ENCODE measurements around the gene FPR3. TPM values are rescaled to one million over a fixed set of nuclear protein-coding genes. Genes with fewer than 3 reads are reported as not detected.

The FPR3 gene
- total and polyA plus RNA-seq, 2 donors (not counting 3 experiments of a cell fraction or from before 2014, with no cell fraction given) = not detected

DNA sequence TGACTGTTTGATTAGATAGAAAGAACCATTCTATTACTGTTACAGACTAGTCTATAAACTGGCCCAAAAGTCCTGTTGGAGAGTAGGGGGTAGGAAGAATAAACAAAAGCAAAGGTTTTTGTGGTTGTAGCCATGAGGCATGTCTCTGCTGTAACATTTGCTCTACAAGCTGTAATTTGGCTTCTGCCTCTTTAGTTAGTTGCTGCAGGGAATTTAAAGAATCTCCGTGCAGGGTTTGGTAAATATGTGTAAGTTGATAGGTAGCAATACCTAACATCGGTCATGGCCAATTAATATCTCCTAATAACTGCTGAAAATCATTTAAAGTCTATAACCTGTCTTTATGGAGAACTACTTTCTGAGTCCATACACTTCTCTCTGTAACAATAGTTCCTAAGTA lies 13.0 kb downstream of the FPR3 start:
- Histone ChIP-seq H3K4me1 (ENCODE audit: control insufficient read depth, extremely low read depth, insufficient read depth, low read length) (no peaks in the 10 kb centered on the region), H3K4me2 (ENCODE audit: insufficient read depth, low read length) (no peak overlapping the region), H3K4me3 (replicated peaks in 1 of 3; ENCODE audit: insufficient read depth in 1 of 3, low read depth in 1 of 3, low read length in 3 of 3) (no peak overlapping the region), H3K36me3 (ENCODE audit: control insufficient read depth in 2 of 2, extremely low read depth in 1 of 2, insufficient read depth in 2 of 2, low read length in 2 of 2) (no peaks in the 10 kb centered on the region), H3K9me1 (replicated peaks; ENCODE audit: control insufficient read depth, extremely low read depth, insufficient read depth, low read length) (no peaks in the 10 kb centered on the region), H3K27me3 (ENCODE audit: control insufficient read depth in 2 of 2, insufficient read depth in 2 of 2, low read length in 2 of 2) (no peaks in the 10 kb centered on the region), H2AFZ (ENCODE audit: low read depth, low read length) (no peak overlapping the region), H3K79me2 (ENCODE audit: control insufficient read depth, insufficient read depth, low read length) (no peaks in the 10 kb centered on the region), H3K9ac (replicated peaks; ENCODE audit: extremely low read depth, insufficient read depth, low read length) (no peak overlapping the region), H3K9me3 (replicated peaks; ENCODE audit: control insufficient read depth, insufficient read depth, low read length) (no peaks in the 10 kb centered on the region), H3K27ac (ENCODE audit: insufficient read depth, low read depth, low read length) (no peak overlapping the region), H4K20me1 (replicated peaks; ENCODE audit: control insufficient read depth, extremely low read depth, insufficient read depth, low read length) (no peaks in the 10 kb centered on the region)
- ChIA-PET POLR2A (no interaction called here), CTCF (no interaction called here)
- no TSS peak for BruUV-seq (replicated peaks)
- dilution Hi-C loops (cut with MboI; ENCODE audit: extremely low pct_ligation_motif_present, low sequenced_read_pairs) (no loop called here), intact Hi-C loops (cut with micrococcal nuclease) (no loop called here)
- FAIRE-seq (no peak), DNase-seq (ENCODE audit: low read depth, low spot score) (no peak)
- TF ChIP-seq POLR2A (IDR thresholded peaks at IDR 0.05; ENCODE audit: low read depth, low read length) (no peak), FOS (IDR thresholded peaks at IDR 0.05; ENCODE audit: borderline replicate concordance, insufficient read depth, low read length) (no peak), GATA2 (IDR thresholded peaks at IDR 0.05; ENCODE audit: insufficient read depth, insufficient read length, low read depth, low read length) (no peak), EZH2 (IDR thresholded peaks at IDR 0.05; ENCODE audit: borderline replicate concordance, low read depth, low read length, severe bottlenecking) (no peak), MYC (IDR thresholded peaks at IDR 0.05; ENCODE audit: low read depth, low read length) (no peak), POLR2AphosphoS5 (IDR thresholded peaks at IDR 0.05; ENCODE audit: insufficient read depth, low read depth, low read length) (no peak), JUN (IDR thresholded peaks at IDR 0.05; ENCODE audit: borderline replicate concordance, insufficient read depth, insufficient read length, low read depth) (no peak)
- TF ChIP-seq, protein P1, sequence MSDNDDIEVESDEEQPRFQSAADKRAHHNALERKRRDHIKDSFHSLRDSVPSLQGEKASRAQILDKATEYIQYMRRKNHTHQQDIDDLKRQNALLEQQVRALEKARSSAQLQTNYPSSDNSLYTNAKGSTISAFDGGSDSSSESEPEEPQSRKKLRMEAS (IDR thresholded peaks at IDR 0.05; ENCODE audit: insufficient read depth, insufficient read length) = no peak
- TF ChIP-seq, protein P2, sequence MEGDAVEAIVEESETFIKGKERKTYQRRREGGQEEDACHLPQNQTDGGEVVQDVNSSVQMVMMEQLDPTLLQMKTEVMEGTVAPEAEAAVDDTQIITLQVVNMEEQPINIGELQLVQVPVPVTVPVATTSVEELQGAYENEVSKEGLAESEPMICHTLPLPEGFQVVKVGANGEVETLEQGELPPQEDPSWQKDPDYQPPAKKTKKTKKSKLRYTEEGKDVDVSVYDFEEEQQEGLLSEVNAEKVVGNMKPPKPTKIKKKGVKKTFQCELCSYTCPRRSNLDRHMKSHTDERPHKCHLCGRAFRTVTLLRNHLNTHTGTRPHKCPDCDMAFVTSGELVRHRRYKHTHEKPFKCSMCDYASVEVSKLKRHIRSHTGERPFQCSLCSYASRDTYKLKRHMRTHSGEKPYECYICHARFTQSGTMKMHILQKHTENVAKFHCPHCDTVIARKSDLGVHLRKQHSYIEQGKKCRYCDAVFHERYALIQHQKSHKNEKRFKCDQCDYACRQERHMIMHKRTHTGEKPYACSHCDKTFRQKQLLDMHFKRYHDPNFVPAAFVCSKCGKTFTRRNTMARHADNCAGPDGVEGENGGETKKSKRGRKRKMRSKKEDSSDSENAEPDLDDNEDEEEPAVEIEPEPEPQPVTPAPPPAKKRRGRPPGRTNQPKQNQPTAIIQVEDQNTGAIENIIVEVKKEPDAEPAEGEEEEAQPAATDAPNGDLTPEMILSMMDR (IDR thresholded peaks at IDR 0.05; ENCODE audit: extremely low read depth in 1 of 2, insufficient read depth in 1 of 2, low read depth in 1 of 2, low read length in 2 of 2) = no peak

All from endothelial cell of umbilical vein (primary cell).